NCI-H2196 (cell line): Measurements from ENCODE around the gene RTP2.

Experiments
- DNase-seq: peaks from one replicate; lab custom pipeline; 2025; ENCODE audit not compliant: unreplicated experiment; lab: John Stamatoyannopoulos, UW

The RTP2 gene

DNA sequence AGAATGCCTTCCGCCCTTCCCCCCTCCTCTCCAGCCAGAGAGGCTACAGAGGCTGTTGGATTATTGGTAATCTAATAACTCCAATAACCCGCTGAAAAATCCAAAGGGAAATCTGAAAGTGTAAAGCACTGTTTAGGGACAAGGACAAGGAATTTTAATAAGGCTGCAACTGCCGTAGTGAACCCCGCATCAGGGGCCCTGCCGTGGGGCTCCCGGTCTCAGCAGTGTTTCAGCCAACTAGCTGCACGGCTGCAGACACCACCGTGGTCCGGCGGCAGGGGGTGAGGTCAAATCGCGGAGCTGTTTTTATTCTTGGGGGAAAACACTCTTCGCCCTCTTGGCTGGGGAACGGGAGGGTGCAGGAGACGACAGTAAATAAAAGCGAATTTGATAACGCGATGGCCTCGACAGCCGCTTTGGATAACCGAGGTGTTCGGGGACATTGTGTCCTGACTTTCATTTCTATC, 36.8 kb upstream of the RTP2 start:
- no peak for DNase-seq

DNA sequence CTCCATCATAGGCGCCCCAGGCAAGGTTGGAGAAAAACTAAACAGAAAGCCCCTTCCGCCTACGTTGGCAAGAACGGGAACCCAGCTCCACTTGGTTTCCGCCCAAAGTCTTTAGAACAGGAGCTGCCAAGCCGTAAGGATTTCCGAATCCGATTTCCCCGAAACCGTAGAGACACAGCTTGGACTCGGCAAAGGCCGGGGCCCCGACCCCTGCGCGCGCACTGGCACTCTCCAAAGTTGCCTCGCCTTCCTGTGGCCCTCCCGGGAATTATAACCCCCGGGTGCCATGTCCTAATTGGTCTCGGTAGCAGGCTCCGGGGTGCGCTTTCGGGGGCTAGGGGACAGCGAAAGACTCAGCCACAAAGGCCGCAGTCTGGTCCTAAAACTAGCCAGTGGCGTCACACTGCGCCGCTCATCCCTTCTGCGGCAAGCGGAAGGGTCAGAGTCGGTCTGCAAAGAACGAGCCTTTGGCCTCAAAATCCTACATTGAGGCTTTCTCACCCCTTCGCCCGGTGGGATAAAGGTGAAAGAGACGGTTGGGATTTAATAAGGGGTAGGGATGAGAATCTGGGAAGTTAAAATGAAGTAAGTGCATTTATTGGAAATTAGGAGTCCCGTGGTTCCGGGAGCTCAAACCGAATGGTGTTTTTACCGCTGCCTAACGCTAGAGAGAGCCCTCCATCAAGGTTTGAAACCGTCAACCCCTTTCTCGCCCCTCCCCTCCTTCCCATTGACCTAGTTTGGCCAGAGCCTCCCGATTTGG, 36.2 kb upstream of the RTP2 start:
- peak; percentile 96 for DNase-seq

DNA sequence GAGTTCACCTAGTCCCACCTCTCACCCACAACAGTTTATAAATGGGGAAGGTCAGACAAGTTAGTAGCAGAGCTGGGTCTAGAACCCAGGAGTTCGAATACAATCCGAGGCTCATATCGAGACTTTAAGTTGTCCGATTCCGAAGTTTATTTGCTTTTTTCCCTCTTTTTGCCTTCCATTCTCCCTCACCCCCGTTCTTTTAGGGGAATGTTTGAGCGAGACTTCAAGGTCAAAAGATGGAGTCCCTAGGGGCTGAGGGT, 35.6 kb upstream of the RTP2 start:
- no peak for DNase-seq

DNA sequence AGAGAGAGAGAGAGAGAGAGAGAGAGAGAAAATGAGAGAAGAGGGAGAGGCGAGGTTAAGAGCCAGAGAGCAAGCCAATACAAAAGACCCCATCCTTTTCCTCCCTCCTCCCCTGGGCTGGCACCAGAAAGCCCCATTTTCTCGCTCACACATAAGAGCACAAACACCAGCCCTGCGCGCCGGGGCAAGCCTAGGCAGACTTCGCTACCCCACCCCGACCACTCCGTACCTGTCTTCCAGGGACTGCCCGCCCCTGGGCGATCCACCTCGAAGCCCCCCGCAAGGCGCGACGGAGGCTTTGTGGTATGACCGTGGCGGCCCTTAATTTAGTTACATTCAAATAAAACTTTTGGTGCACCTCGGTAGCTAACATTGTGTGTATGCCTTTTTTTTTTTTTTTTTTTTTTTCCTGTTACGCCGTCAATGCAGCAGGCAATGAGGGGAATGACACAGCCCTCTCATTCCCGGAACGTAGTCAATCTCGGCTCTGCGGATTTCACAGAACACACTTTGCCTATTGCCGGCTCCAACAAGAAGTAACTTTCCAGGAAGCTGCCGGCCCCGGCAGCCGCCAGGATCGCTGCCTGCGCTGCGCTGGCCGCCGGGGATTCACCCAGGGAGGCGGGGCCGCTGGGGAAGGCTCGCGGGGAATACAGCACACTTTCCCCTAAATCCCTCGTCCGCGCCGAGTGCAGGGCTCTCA, 35.2 kb upstream of the RTP2 start:
- no peak for DNase-seq

DNA sequence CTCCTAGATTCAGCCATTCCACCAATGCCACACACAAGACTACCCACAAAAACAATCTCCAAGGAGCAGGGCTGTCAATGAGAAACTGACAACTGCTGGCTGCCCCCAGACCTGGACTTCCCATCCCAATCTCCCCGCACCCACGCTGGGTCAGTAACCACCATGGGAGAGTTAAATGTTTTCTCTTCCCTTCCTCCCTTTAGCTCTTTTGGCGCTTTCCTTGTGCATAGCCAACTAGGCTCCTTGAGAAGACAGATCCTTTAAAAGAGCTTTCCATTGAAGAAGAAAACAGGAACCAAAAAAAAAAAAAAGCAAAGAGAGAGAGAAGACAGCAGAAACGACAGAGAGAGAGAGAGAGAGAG, 34.6 kb upstream of the RTP2 start:
- DNase-seq = no peak

DNA sequence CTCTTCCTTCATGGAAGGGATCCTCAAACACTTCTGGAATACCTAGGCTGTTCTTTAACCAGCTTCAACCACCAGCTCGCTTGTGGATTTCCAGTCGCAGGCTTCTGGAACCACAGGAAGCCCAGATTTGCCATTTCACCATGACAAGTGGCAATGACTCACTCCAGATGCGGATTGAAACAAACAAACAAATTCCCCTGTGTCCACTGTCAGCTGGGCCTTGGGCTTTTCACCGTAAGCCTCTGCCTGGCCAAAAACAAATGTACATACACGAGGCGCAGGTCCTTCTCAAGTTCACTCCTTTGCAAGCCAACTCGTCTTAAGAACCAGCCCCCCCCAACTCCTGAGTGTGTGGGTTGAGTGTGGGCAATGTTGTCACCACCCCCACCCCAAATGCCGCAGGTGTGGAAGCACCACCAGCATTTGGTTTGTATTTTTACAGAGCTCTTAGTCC, 34.1 kb upstream of the RTP2 start:
- peak; percentile 31 for DNase-seq

DNA sequence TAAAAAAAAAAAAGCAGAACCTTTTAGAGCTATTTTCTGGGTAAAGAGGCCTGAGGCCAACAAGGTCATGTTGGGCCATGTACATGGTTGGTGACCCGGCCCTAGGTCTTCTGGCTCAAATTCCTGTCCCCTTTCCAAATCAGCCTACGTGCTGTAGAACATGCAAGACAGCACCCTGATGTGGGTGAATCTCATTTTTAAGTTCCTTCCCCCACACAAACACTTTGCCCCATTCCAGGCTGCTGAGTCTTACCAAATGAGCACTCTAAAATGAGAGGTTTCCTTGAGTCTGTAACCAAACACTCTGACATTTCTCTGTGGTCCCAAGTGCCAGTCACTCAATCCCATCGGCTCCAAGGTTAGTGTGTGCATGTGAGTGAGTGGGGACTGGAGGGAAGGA, 33.5 kb upstream of the RTP2 start:
- DNase-seq = no peak

DNA sequence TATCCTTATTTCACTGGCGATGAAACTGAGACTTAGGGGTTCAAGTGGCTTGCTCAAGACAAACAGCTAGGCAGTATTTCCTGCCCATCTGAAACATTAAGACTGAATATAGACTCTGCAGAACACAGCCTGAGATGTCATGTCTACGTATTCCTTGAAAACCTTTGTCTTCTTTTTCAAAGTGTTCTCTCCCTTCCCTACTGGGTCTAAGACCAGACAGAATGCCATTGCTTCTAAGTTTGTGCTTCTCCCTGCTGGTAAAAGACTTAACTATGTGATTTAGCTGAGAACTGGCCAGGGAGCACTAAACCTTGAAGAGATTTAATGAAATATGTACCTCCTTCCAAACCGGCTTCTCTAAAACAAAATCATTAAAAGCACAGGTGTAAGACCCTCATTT, 33.0 kb upstream of the RTP2 start:
- DNase-seq = no peak

DNA sequence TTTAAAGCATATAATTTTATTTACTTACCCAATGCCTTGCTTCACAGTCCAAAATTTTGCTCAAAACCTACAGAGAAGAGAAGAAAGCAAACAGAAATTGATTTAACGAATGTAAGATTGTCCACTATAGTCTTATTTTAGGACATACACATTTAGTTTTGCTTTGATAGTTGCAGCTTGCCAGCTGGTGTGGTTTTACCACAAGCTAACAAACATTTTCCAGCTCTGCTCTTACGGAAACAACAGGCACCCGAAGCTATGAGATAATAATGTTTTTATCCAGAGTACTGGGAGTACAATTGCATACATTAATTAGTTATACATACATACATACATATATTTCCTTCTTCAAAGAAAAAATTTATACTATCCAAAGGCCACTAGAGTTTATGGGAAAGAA, 32.5 kb upstream of the RTP2 start:
- no peak for DNase-seq

DNA sequence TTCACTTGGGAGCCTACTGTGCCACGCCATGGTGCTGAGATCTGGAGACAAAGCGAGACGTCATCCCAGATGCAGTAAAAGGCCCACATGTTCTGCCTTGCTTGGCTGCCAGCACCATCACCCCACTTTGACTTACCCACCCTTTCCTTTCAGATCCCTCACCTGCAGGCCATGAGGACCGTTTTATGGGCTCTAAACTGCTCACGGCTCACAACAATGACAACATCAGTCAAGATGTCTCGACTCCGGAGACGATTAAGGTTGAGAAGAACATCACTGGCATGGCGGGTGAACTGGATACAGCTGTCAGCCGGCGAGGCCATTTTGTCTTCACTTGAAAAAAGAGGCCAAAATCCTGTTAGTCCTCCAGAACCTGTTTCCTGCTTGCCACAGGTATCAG, 31.0 kb upstream of the RTP2 start:
- DNase-seq = no peak

DNA sequence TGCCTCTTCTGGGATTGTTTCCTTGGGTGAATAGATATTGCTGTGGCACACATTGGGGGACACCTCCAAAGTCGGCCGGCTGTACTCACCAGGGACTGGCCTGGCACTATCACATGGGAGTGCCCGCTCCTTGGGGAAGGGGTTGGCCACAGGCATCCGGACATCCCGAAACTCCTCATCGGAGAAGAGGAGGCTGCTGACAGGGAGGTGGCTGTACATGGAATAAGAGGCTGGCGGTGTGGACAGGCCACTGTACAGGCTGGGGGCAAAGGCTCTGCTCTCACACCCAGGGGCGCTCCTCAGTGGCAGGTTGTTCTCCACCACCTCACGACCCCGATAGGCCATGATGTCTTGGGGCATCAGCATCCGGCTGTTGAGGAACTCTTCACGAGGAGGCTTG, 27.2 kb upstream of the RTP2 start:
- DNase-seq = no peak

DNA sequence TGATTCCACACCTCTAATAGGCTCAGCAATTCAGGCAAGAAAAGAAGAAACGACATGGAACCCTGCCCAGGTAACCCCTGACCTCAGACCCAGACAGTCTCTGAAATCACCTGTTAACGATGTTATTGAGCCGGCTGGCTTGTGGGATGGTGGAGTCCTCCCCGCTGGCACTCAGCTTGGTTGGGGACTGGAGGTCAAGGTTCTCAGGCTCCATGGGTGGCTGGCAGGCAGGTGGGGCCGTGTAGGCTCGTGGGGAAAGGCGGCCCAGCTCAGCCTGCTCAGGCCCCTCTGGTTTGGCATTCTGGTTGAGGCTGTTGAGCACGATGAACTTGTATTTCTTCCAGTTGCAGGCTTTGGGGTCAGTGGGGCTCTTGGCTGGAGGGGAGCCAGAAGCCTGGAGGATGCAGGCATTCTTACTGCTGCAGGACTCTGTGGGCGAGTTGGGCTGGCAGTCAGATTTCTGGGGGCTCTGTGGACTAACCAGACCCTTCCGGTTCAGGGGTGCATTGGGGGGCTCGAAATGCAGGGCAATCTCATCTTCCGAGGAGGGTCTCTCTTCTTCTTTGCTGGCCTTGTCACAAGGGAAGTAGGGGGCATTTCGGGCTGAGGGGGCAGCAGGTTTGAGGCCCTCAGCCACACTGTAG, 26.7 kb upstream of the RTP2 start:
- no peak for DNase-seq

DNA sequence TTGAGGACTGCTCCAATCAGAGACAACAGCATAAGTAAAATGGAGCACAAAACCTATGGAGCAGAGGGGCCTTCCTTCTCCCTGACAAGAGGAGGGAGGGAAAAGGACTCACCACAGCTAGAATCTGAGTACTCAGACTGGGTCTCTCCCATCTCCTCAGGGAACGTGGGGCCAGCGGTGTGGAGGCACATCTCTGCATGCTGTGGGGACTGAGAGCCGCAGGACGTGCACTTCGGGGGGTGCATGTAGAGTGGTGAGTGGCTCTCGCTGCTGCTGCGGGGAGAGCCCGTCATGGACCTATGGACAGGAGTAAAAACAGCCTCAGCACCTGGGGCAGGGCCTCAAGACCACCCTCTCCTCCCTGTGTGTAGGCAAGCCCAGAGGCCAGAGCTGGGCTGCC, 25.9 kb upstream of the RTP2 start:
- DNase-seq = no peak

DNA sequence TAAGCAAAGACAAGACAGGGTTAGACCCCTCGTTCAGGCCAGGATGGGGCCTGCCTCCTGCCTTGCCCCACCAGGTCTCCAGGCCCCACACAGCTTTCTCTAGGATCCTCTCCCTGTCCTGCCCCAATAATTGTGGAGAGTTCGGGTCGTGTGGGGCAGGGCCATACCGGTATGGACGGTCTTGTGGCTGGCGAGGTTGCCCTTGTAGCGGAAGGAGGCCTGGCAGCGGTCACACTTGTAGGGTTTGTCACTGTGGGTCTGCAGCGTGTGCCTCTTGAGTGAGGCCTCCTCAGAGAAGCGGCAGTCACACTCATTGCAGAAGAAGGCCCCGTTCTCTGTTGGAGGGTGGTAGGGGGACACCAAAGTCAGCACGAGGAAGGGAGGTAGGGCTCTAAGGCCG, 24.2 kb upstream of the RTP2 start:
- no peak for DNase-seq

DNA sequence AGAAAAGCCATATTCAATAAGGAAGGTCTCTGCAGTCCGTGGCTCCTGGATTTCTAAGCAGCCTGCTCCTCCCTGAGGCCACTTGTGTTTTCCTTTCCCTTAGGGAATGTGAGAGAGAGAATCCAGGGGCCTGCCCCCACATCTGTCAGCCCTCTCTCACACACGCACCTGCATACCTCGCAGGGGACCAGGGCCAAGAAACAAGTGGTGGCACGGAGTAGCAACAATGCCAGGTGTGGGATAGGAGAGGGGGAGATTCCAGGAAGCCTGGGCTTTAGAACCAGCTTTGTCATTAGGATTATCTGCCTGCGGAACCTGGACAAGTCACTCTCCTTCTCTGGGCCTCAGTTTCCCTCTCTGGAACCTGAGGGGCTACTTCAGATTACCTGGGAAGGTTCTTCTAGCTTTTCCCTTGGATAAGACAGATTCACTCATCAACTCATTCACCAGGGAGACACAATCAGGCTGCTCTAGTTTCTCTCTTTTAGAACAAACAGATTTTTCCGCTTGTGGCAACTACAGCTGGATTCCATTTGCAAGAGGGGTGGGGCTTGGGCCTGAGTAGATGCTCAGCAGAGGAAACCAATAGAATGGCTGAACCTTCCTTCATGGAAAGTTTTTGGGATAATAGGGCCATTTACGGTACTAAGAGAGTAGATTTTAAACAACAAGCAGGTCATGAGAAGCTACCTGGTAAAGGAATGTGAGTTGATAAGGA, 23.5 kb upstream of the RTP2 start:
- DNase-seq = no peak

DNA sequence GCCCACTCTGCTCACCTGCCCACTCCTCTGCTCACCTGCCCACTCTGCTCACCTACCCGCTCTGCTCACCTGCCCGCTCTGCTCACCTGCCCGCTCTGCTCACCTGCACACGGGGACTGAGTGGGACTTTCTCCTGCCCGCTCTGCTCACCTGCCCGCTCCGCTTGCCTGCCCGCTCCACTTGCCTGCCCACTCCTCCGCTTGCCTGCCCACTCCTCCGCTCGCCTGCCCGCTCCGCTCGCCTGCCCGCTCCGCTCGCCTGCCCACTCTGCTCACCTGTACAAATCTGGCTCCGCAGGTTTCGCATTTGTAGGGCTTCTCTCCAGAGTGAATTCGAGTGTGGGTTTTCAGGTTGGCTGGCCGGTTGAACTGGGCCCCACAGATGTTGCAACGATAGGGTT, 22.9 kb upstream of the RTP2 start:
- no peak for DNase-seq

DNA sequence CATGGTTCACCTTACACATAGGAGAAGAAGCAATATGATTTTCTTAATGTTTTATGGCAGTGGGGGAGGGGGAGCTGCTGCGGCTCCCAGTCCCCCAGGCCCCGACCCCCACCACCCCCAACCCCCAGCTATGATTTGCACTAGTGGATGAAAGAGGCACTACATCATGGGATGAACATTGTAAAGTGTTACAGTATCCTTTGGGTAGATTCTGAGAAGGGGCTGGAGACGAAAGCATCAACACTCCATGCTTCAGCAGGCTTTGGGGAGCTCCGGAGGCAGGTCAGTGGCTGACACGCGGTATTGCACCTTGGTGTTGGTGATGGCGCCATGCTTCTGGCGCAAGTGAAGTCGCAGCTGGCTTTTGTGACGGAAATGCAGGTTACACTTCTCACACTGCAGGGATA, 19.9 kb upstream of the RTP2 start:
- no peak for DNase-seq

DNA sequence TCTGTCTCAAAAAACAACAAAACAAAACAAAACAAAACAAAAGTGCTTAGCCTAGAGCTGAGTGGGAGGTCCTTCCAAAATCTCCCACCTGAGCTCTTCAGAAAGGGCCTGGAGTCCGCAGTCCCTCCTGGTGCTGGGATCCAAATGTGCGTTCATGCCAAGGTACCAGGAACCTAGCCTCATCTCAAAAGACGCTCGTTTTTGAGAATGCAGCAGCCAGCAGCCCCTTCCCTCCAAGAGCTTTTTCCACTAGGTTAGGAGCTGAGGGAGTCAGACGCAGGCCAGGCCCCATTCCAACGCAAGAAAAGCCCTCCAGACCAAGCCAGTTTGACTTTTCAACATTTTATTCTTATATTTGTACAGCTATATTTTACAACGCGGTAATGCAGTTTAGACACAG, 18.7 kb upstream of the RTP2 start:
- DNase-seq = no peak

DNA sequence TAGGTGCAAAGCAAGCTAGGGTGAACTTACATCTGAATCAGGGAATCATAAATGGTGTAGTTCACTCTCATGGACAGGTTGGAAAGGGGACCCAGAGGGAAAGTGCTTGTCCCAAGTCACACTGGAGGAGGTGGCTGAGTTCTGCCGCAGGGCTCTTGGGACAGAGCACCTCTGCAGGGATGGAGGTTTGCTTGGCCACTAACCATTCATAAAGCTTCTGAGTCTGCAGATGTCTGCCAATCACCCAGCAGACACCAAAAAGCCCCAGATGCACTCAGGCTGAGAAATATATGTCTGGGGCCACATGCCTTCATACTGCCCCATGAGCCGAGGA, 17.9 kb upstream of the RTP2 start:
- no peak for DNase-seq

DNA sequence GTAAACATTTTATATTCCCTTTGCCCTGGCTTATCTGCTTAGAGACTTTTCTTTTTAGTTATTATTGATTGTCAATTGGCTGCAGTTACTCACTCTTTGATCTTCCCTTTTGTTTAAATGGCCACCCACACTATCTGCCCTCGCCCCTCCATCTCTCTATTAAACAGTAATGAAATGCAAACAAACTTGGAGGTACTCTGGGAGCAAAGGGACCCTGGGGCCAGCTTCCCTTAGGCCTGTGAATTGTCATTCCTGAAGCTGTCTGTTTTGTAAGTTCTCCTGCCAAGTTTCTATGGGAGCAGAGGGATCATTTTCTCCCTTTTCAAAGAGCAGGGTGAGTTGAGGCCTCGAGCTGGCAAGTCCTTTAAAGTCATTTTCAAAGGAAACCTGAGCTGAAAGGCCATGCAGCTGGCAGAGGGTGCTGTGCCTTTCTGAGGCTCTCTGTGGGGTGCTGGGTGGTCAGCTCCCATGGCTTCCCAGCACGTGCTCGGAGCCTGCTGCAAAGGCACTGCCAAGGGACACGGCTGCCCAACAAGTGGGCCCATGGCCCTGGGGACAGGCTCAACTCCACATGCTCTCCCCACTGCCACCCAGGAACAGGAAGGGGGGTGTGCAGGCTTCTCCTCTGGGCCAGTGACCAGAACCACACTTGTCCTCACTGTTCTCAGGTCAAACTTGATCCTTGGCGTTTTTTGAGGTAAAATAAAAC, 17.4 kb upstream of the RTP2 start:
- DNase-seq = peak; percentile 96

DNA sequence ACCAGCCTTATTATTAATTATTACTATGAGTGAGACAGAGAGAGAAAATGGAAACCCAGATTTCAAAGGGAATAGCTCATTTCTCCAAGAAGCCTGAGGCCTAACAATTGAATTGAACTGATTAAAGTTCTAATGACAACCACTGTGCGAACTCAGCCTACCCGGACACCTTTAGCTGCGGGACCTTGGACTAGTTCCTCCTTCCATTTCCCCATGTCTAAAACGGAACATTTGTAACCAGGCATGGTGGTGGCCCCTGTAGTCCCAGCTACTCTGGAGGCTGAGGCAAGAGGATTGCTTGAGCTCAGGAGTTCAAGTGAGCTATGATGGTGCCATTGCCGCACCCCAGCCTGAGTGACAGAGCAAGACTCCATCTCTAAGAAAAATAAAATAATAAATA, 16.4 kb upstream of the RTP2 start:
- DNase-seq = no peak
